KMS-11 (cell line): ENCODE measurements around the gene NPC2.
"Not testable (repeated sequence)": the region's sequence is repeated elsewhere in the genome, so short reads cannot be mapped to it uniquely, and the experiment has no call there.

Experiments
- H2AFZ ChIP-seq: fragments of 200-600 bp; sonication (generic); 2 replicates; pipeline ENCODE4 v1.6.1; 2016; ENCODE audit warnings: antibody characterized with exemption, mixed run types, low read depth
- H3K27ac ChIP-seq: fragments of 200-600 bp; sonication (generic); 2 replicates; pipeline ENCODE4 v1.6.1; 2016; ENCODE audit warnings: mild to moderate bottlenecking, mixed run types
- H3K27me3 ChIP-seq: fragments of 200-600 bp; sonication (generic); 2 replicates; pipeline ENCODE4 v1.6.1; 2017; ENCODE audit warnings: mild to moderate bottlenecking, low read depth, mixed run types, moderate library complexity; ENCODE audit not compliant: insufficient read depth
- H3K36me3 ChIP-seq: fragments of 200-600 bp; sonication (generic); 2 replicates; pipeline ENCODE4 v1.6.1; 2017; ENCODE audit warnings: mild to moderate bottlenecking, mixed run types; ENCODE audit not compliant: insufficient read depth
- H3K4me1 ChIP-seq: fragments of 200-600 bp; sonication (generic); 2 replicates; pipeline ENCODE4 v1.6.1; 2016; ENCODE audit warnings: mild to moderate bottlenecking, low read depth, mixed run types; ENCODE audit not compliant: poor library complexity, severe bottlenecking
- H3K4me2 ChIP-seq: fragments of 200-600 bp; sonication (generic); 2 replicates; pipeline ENCODE4 v1.7.0; 2016; ENCODE audit warnings: mild to moderate bottlenecking, mixed run types
- H3K4me3 ChIP-seq: fragments of 200-600 bp; sonication (generic); IDR thresholded peaks from 2 replicates; pipeline ENCODE4 v1.6.1; 2017; ENCODE audit warnings: low read depth, low read length, mixed read lengths; ENCODE audit not compliant: insufficient read depth
- H3K79me2 ChIP-seq: fragments of 200-600 bp; sonication (generic); 2 replicates; pipeline ENCODE4 v1.6.1; 2016; ENCODE audit warnings: low read depth, mixed run types; ENCODE audit not compliant: insufficient read depth
- H3K9ac ChIP-seq: fragments of 200-600 bp; sonication (generic); 2 replicates; pipeline ENCODE4 v1.6.1; 2016; ENCODE audit warnings: mild to moderate bottlenecking, mixed run types
- H4K20me1 ChIP-seq: fragments of 200-600 bp; sonication (generic); 2 replicates; pipeline ENCODE4 v1.6.1; 2016; ENCODE audit warnings: mild to moderate bottlenecking, mixed run types; ENCODE audit not compliant: insufficient read depth
- CTCF ChIP-seq: fragments of 200-600 bp; sonication (generic); conservative IDR thresholded peaks from 2 replicates; pipeline ENCODE4 v1.6.1; 2017; ENCODE audit warnings: low read depth, mild to moderate bottlenecking, antibody characterized with exemption, low read length, moderate library complexity, mixed read lengths

The NPC2 gene

GRCh38 chr14:74459976-74460375, 33.1 kb downstream of the NPC2 start:
- Histone ChIP-seq H3K27ac (no peak overlapping the region), H4K20me1 (no peaks in the 10 kb centered on the region), H3K4me3 (no peak overlapping the region), H3K9ac (no peak overlapping the region), H3K79me2 (no peaks in the 10 kb centered on the region), H3K4me2 (no peak overlapping the region), H3K27me3 (no peaks in the 10 kb centered on the region), H2AFZ (no peak overlapping the region), H3K4me1 (peaks cover 2% of the 10 kb centered on the region), H3K36me3 (no peaks in the 10 kb centered on the region)
- TF ChIP-seq CTCF = 0 out of 2 replicates have a peak, but pooled peaks have one; percentile 10

GRCh38 chr14:74459289-74459946, 33.7 kb downstream of the NPC2 start:
- no peak overlapping the region for H3K4me3 ChIP-seq
- peaks cover 8% of the 10 kb centered on the region for H3K4me1 ChIP-seq
- 0 out of 2 replicates have a peak, but pooled peaks have one; percentile 21 for TF ChIP-seq CTCF
- no peaks in the 10 kb centered on the region for H4K20me1 ChIP-seq
- H3K27ac ChIP-seq = no peak overlapping the region
- H3K79me2 ChIP-seq = no peaks in the 10 kb centered on the region
- H3K4me2 ChIP-seq = no peak overlapping the region
- no peak overlapping the region for H3K9ac ChIP-seq
- no peak overlapping the region for H2AFZ ChIP-seq
- H3K27me3 ChIP-seq = no peaks in the 10 kb centered on the region
- no peaks in the 10 kb centered on the region for H3K36me3 ChIP-seq

GRCh38 chr14:74457565-74457895, 35.6 kb downstream of the NPC2 start:
- TF ChIP-seq CTCF = no peak
- Histone ChIP-seq H3K27ac (no peak overlapping the region), H3K4me3 (no peak overlapping the region)

GRCh38 chr14:74456684-74457564, 36.2 kb downstream of the NPC2 start:
- no peaks in the 10 kb centered on the region for H3K79me2 ChIP-seq
- TF ChIP-seq CTCF = no peak
- no peaks in the 10 kb centered on the region for H3K27me3 ChIP-seq
- peaks cover 12% of the 10 kb centered on the region for H3K4me1 ChIP-seq
- no peak overlapping the region for H3K9ac ChIP-seq
- no peak overlapping the region for H3K4me3 ChIP-seq
- H2AFZ ChIP-seq = no peak overlapping the region
- no peaks in the 10 kb centered on the region for H3K36me3 ChIP-seq
- no peaks in the 10 kb centered on the region for H4K20me1 ChIP-seq
- H3K27ac ChIP-seq = no peak overlapping the region
- no peak overlapping the region for H3K4me2 ChIP-seq

More at GRCh38 chr14:74457565-74457895, 35.6 kb downstream of the NPC2 start:
- no peaks in the 10 kb centered on the region for H3K36me3 ChIP-seq
- no peak overlapping the region for H3K9ac ChIP-seq
- no peaks in the 10 kb centered on the region for H4K20me1 ChIP-seq
- no peak overlapping the region for H2AFZ ChIP-seq
- no peaks in the 10 kb centered on the region for H3K27me3 ChIP-seq
- no peaks in the 10 kb centered on the region for H3K79me2 ChIP-seq
- H3K4me2 ChIP-seq = no peak overlapping the region
- H3K4me1 ChIP-seq = peaks cover 12% of the 10 kb centered on the region

GRCh38 chr14:74454397-74454796, 38.7 kb downstream of the NPC2 start:
- not testable (repeated sequence) for H3K4me2 ChIP-seq, H3K4me3 ChIP-seq, H3K27ac ChIP-seq, H3K9ac ChIP-seq, H3K27me3 ChIP-seq, H4K20me1 ChIP-seq, H2AFZ ChIP-seq, H3K79me2 ChIP-seq, H3K36me3 ChIP-seq
- H3K4me1 ChIP-seq = peaks cover 12% of the 10 kb centered on the region
